Lower leg skin (tissue), 4 donors: ENCODE measurements around the gene NARS2. TPM values are rescaled to one million over a fixed set of nuclear protein-coding genes. Genes with fewer than 3 reads are reported as not detected.
A peak's percentile ranks its signal among the peaks of the same experiment; 100 is the strongest.

Experiments
- DNase-seq, 2 donors: peaks; one replicate each; pipeline ENCODE4 v3.0.0-alpha.2; 2019; ENCODE audit warnings: low spot score in 2 of 2
- H3K4me3 ChIP-seq: fragments of 200-600 bp; sonication (generic); 2 replicates; pipeline ENCODE4 v1.5.1; 2017; ENCODE audit warnings: mild to moderate bottlenecking, low read depth; ENCODE audit not compliant: poor library complexity, severe bottlenecking
- POLR2A ChIP-seq, 2 donors: fragments of 450-650 bp; IDR thresholded peaks; one replicate each; pipeline ENCODE4 v1.6.1; 2016 to 2017; ENCODE audit warnings: antibody characterized with exemption in 2 of 2, mild to moderate bottlenecking in 1 of 2, moderate library complexity in 1 of 2
- WGBS, 2 donors: methylation state at CpG; one replicate each; pipeline ENCODE4 v1.1.5; 2018; 5-methylcytosine and 5-hydroxymethylcytosine counted together
- intact Hi-C: fragments of 100-400 bp; cut with DNase I; formaldehyde crosslinking; loops from one replicate; pipeline ENCODE4 v1.15.0; 2023; ENCODE audit warnings: low total_unique reads
- total RNA-seq, 4 donors: library from RNA; depleted of rRNA; stranded (reverse); fragments of >200 nt; gene quantifications; one replicate each; pipeline ENCODE4 v1.1.0, GENCODE V29; 2016
- TF ChIP-seq, protein P1 (sequence below), 3 donors: fragments of 450-650 bp; IDR thresholded peaks; one replicate each; pipeline ENCODE4 v1.5.1; 2016; ENCODE audit warnings: antibody characterized with exemption in 3 of 3, mild to moderate bottlenecking in 3 of 3, moderate library complexity in 2 of 3

NARS2 gene
- total RNA-seq, 4 donors from 2014 or later: 11.2 to 15.7 (median 14.0) TPM

DNA sequence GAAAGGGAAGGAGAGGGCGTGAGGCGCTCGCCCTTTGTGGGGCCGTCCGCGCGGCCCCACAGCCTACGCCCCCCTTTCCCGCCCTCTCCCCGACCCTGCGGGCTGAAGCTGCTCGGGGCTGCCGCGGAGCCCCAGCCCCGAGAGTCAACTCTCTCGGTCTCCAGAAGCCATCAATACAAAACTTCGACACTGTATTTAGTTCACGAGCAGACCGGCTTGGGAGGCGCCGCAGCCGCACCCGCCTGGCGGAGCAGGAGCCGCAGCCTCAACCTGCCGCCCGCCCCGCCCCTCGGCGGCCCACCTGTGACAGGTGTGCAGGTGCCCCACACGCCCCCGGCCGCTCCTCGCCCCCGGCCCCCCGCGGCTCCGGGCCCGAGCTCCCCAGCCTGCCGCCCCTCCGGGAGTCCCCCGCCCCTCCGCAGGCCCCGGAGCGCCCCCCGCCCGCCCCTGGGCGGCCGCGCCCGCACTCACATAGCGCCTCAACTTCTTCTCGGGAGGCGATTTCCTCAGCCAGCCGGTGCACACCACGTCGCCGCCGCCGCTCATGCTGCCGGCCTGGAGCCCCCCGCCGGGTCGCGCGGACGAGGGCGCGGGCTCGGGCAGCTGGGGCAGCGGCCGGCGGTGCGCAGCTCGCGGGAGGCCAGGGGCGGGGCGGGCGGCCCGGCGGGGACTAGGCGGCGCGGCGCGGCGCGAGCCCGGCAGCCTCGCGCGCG, 157.3 kb downstream of the NARS2 start, which contains the start of gene GAB2:
TSS of gene GAB2 (minus strand) at position 646 of the 713 bp plus-strand sequence. CDS start at position 546, 100 bp downstream.
- H3K4me3 ChIP-seq: peak within 1 kb of the TSS; percentile 73
- peak in 1 of 2 donors; percentile 85 for DNase-seq
- WGBS, 2 donors: 1 to 5% methylated on average over 8 to 36 of the region's 93 CpGs
- TF ChIP-seq POLR2A (IDR thresholded peaks at IDR 0.05): no peak
- TF ChIP-seq, protein P1, sequence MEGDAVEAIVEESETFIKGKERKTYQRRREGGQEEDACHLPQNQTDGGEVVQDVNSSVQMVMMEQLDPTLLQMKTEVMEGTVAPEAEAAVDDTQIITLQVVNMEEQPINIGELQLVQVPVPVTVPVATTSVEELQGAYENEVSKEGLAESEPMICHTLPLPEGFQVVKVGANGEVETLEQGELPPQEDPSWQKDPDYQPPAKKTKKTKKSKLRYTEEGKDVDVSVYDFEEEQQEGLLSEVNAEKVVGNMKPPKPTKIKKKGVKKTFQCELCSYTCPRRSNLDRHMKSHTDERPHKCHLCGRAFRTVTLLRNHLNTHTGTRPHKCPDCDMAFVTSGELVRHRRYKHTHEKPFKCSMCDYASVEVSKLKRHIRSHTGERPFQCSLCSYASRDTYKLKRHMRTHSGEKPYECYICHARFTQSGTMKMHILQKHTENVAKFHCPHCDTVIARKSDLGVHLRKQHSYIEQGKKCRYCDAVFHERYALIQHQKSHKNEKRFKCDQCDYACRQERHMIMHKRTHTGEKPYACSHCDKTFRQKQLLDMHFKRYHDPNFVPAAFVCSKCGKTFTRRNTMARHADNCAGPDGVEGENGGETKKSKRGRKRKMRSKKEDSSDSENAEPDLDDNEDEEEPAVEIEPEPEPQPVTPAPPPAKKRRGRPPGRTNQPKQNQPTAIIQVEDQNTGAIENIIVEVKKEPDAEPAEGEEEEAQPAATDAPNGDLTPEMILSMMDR (IDR thresholded peaks at IDR 0.05): no peak
- intact Hi-C loops: loop anchor here (10.0 kb wide), 1 partner anchor 147 kb away; no protein-coding TSS in a partner anchor

DNA sequence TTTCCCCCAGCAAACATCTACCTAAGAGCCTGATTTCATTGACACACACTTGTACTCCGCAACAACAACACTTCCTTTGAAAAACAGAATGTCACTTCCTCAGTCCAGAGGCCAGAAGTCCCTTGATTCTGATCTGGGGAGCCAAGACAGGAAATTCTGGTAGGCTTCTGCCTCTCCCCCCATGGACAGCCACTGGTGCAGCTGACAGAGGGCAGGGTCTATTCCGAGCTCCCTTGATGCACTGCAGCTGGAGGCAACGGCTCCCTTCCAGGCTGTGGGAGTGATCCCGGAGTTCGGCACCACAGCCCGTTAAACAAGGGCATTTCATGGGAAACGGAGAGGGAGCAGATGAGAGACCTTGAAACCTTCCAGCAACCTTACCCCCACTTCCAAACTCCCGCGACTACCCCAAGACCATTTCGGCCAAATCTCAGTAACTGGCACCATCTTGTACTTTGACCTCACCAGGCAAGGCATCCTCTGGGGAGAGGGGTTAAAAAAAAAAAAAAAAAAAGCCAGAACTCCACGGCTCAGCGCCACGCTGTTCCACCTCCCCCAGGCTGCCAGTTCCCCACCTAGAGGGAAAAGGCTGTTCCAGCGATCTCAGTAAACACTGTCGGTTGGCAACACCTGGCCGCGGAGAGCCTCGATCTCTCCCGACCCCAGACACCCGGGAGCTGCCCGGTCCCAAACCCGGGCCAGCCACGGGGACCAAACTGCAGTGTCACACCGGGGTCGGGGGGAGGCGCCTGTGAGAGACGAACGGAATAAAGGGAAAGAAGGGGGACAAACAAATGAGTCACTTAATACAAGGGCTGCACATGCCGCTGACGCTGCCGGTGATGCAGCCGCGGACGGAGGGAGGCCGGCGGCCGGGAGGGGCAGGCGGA, 158.1 kb downstream of the NARS2 start:
- DNase-seq: peak; percentile 87 to 98
- TF ChIP-seq, protein P1 (IDR thresholded peaks at IDR 0.05): no peak
- TF ChIP-seq POLR2A (IDR thresholded peaks at IDR 0.05): peak in 1 of 2 donors; percentile 11
- H3K4me3 ChIP-seq: peak overlapping the region; percentile 73
- intact Hi-C loops: loop anchor here (10.0 kb wide), 1 partner anchor 148 kb away; no protein-coding TSS in a partner anchor
- 2 to 3% methylated on average over 34 to 38 of the region's 38 CpGs for WGBS, 2 donors

DNA sequence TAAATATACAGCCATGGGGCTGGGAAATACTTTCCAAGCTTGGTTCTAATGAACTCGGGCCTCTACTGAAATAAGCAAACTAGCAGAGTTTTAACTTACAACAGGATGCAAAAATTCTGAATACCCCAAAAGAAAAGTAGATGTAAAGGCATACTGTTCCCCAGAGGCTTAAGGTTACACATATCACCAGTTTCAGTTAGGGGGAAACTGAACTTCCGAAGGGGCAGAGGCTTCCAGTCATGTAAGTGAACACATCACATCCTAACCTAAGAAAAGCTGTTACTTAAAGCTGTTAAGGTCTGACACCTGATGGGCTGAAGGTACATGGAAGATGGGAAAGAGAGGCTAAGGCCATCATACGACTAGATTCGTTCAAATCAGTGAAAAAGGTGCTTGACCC, 159.3 kb downstream of the NARS2 start:
- TF ChIP-seq POLR2A (IDR thresholded peaks at IDR 0.05): no peak
- TF ChIP-seq, protein P1 (IDR thresholded peaks at IDR 0.05): no peak
- 61 to 78% methylated on average over 4 of the region's 4 CpGs for WGBS, 2 donors
- intact Hi-C loops: loop anchor here (10.0 kb wide), 1 partner anchor 149 kb away; no protein-coding TSS in a partner anchor
- H3K4me3 ChIP-seq: no peak overlapping the region
- DNase-seq: no peak

DNA sequence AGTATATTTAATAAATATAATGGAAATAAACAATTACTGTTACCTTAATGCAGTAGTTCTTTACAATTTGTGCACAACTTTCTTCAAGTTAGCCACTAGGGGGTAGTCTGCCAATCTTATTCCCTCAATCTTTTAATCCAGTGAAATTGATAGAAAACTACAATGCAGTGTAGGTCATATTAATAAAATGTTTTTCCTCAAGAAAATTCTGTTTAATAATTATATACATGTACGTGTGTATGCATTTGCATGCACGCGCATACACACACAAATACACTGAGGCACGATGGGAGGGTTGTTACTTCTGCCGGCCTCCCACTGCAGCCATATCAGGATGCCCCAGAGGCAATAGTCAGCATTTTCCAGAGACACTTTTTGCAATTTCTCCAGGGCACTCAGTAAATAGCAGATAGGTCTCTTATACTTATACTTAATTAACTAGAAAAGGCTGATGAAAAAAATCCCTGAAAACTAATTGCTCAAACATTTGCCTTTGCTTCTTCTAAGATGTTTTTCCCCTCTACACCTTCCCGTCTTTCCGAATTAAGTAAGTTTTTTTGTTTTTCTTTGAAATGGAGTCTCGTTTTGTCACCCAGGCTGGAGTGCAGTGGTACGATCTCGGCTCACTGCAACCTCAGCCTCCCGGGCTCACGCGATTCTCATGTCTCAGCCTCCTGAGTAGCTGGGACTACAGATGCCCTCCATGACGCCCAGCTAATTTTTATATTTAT, 160.2 kb downstream of the NARS2 start:
- TF ChIP-seq POLR2A (IDR thresholded peaks at IDR 0.05): no peak
- TF ChIP-seq, protein P1 (IDR thresholded peaks at IDR 0.05): no peak
- H3K4me3 ChIP-seq: no peak overlapping the region
- DNase-seq: no peak
- 83 to 88% methylated on average over 14 of the region's 14 CpGs for WGBS, 2 donors
- intact Hi-C loops: loop anchor here (10.0 kb wide), 1 partner anchor 150 kb away; no protein-coding TSS in a partner anchor

DNA sequence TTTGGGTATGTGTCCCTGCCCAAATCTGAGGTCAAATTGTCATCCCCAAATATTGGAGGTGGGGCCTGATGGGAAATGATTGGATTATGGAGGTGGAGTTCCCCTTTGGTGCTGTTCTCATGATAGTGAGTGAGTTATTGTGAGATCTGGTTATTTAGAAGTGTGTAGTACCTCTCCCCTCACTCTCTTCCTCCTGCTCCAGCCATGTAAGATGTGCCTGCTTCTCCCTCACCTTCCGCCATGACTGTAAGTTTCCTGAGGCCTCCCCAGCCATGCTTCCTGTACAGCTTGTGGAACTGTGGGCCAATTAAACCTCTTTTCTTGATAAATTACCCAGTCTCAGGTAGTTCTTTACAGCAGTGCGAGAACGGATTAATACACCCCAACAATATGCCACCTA, 166.0 kb downstream of the NARS2 start:
- TF ChIP-seq POLR2A (IDR thresholded peaks at IDR 0.05): no peak
- TF ChIP-seq, protein P1 (IDR thresholded peaks at IDR 0.05): no peak
- DNase-seq: no peak
- intact Hi-C loops: no loop called here
- WGBS, 2 donors: 99% methylated on average over 3 of the region's 3 CpGs
- H3K4me3 ChIP-seq: no peak overlapping the region
